Bronchial epithelial cell (primary cell): Measurements from ENCODE around the gene NSUN2. TPM values are rescaled to one million over a fixed set of nuclear protein-coding genes. Genes with fewer than 3 reads are reported as not detected.

Experiments used
- DNase-seq: peaks from one replicate; pipeline ENCODE4 v3.0.0-alpha.2; 2010; ENCODE audit warnings: low read depth
- FAIRE-seq: peaks from 2 replicates; lab custom pipeline; 2011; peaks lifted over from hg19 to GRCh38; lab: Jason Lieb, UNC
- H3K27me3 ChIP-seq: 2 replicates; pipeline ENCODE4 v1.5.1; 2011; ENCODE audit warnings: low read length; ENCODE audit not compliant: control insufficient read depth, insufficient read depth
- H3K36me3 ChIP-seq: 2 replicates; pipeline ENCODE4 v1.5.1; 2011; ENCODE audit warnings: low read length; ENCODE audit not compliant: control insufficient read depth, insufficient read depth
- H3K4me3 ChIP-seq: 2 replicates; pipeline ENCODE4 v1.5.1; 2011; ENCODE audit warnings: mild to moderate bottlenecking, low read depth, low read length, control low read depth
- CTCF ChIP-seq: IDR thresholded peaks from 2 replicates; pipeline ENCODE4 v1.5.1; 2011; ENCODE audit warnings: mild to moderate bottlenecking, moderate library complexity, low read length, control low read depth, inconsistent platforms; ENCODE audit not compliant: insufficient read depth, severe bottlenecking
- total RNA-seq: library from RNA; depleted of rRNA; stranded (reverse); fragments of >200 nt; gene quantifications from 2 replicates; pipeline ENCODE4 v1.2.1, GENCODE V29; 2014

The NSUN2 gene
- total RNA-seq, 1 donor from 2014 or later = 78.5 TPM

- no peak for TF ChIP-seq CTCF
- H3K27me3 ChIP-seq = no peaks in the 10 kb centered on the region
- FAIRE-seq (no peak), DNase-seq (no peak)
- peaks cover 38% of the 10 kb centered on the region for H3K36me3 ChIP-seq
- no peak overlapping the region for H3K4me3 ChIP-seq
Measured at GRCh38 chr5:6607559-6607936, 25.3 kb downstream of the NSUN2 start.

GRCh38 chr5:6606884-6607558, 25.8 kb downstream of the NSUN2 start:
- DNase-seq (no peak), FAIRE-seq (no peak)
- no peak for TF ChIP-seq CTCF
- Histone ChIP-seq H3K4me3 (no peak overlapping the region), H3K36me3 (peaks cover 38% of the 10 kb centered on the region), H3K27me3 (no peaks in the 10 kb centered on the region)

- no peak for TF ChIP-seq CTCF
- peaks cover 33% of the 10 kb centered on the region for H3K36me3 ChIP-seq
- FAIRE-seq = no peak
Measured at GRCh38 chr5:6604946-6605345, 27.9 kb downstream of the NSUN2 start.

GRCh38 chr5:6604341-6604740, 28.5 kb downstream of the NSUN2 start:
- Histone ChIP-seq H3K4me3 (no peak overlapping the region), H3K27me3 (no peaks in the 10 kb centered on the region), H3K36me3 (peaks cover 34% of the 10 kb centered on the region)
- no peak for DNase-seq
- TF ChIP-seq CTCF = no peak
- FAIRE-seq = no peak

More at GRCh38 chr5:6604946-6605345, 27.9 kb downstream of the NSUN2 start:
- Histone ChIP-seq H3K27me3 (no peaks in the 10 kb centered on the region), H3K4me3 (no peak overlapping the region)
- DNase-seq = no peak

- no peak overlapping the region for H3K4me3 ChIP-seq
- DNase-seq = no peak
- peaks cover 29% of the 10 kb centered on the region for H3K36me3 ChIP-seq
- no peak for TF ChIP-seq CTCF
- no peaks in the 10 kb centered on the region for H3K27me3 ChIP-seq
- no peak for FAIRE-seq
Measured at GRCh38 chr5:6603643-6604042, 29.2 kb downstream of the NSUN2 start.

- no peak for TF ChIP-seq CTCF
- DNase-seq (no peak), FAIRE-seq (no peak)
- H3K4me3 ChIP-seq = no peak overlapping the region
- H3K27me3 ChIP-seq = no peaks in the 10 kb centered on the region
- peaks cover 27% of the 10 kb centered on the region for H3K36me3 ChIP-seq
Measured at GRCh38 chr5:6602441-6602840, 30.4 kb downstream of the NSUN2 start.
